GM21619 (cell line): ENCODE data around the gene MEPE.

Experiments used
- ATAC-seq: cut with Tn5 transposase; IDR thresholded peaks from one replicate; pipeline ENCODE4 v1.9.1; 2021; ENCODE audit not compliant: unreplicated experiment

The MEPE gene, protein sequence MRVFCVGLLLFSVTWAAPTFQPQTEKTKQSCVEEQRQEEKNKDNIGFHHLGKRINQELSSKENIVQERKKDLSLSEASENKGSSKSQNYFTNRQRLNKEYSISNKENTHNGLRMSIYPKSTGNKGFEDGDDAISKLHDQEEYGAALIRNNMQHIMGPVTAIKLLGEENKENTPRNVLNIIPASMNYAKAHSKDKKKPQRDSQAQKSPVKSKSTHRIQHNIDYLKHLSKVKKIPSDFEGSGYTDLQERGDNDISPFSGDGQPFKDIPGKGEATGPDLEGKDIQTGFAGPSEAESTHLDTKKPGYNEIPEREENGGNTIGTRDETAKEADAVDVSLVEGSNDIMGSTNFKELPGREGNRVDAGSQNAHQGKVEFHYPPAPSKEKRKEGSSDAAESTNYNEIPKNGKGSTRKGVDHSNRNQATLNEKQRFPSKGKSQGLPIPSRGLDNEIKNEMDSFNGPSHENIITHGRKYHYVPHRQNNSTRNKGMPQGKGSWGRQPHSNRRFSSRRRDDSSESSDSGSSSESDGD

GRCh38 chr4:87832669-87833068 is at the start of gene MEPE:
Gene MEPE, plus strand, starts transcription at chr4:87832969. Its CDS starts 1,746 bp downstream, at chr4:87834715.
- no peak for ATAC-seq

DNA sequence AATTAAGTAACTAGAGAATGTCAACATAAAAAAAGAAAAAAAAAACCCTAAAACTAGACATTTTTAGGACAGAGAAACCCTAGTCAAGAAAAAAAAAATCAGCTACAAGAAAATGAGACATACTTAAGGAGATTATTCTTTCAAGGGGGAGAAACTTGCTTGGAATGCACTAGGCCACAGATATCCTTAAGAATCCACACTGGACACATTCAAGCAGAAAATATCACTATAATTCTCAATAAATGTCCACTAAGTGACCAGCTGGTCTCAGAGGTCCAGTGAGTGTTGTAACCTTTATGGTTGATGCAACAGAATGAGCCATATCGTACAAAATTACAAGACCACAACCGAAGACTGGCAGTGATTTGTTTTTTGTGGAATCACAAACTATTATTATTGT is 49.0 kb upstream of the MEPE start:
- ATAC-seq, result no peak

DNA sequence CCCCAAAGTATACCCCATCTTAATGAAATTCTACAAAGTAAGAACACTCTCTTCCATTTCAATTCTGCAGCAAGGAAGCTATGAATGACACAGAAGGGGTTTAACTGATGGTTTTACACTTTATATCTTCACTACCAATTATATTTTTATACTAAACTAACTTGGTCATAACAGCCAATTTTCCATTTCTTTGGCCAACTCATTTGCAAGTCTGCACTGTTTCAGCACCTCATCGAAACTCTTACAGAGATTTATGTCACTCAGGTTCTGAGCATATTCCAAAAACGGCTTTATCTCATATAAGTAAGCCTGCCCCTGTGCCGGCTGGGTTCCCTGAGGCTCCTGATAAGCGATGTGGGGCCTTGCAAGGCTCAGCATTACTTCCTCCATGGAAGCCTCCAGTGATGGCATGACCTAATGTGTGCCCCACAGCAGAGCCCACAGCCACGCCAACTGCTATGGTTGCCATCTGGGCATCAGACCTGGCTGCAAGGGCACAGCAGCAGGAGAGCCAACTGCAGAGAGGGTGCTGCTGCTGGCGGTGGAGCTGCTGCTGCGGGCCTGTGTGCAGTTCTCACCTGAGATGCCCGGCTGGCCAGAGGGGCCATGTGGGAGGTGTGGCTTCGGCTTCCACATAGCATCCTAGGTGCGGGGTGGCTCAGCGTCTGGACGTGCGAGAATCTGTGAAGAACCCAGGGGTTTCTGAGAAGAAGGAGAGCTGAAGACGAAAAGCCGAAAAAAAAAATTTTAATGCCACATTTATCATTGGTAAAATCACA is 46.8 kb upstream of the MEPE start:
- no peak for ATAC-seq

GRCh38 chr4:87799301-87800113 is 33.3 kb upstream of the MEPE start, which contains the start of gene IBSP:
Gene IBSP, plus strand, starts transcription at chr4:87799554. Its CDS starts 2,808 bp downstream, at chr4:87802362.
- no peak for ATAC-seq

GRCh38 chr4:87802858-87803257 is 29.9 kb upstream of the MEPE start:
- ATAC-seq, result no peak

- no peak for ATAC-seq
These were observed 29.3 kb upstream of the MEPE start for GRCh38 chr4:87803421-87803820.

GRCh38 chr4:87804871-87805270 is 27.9 kb upstream of the MEPE start:
- no peak for ATAC-seq

GRCh38 chr4:87805971-87806370 is 26.8 kb upstream of the MEPE start:
- no peak for ATAC-seq

DNA sequence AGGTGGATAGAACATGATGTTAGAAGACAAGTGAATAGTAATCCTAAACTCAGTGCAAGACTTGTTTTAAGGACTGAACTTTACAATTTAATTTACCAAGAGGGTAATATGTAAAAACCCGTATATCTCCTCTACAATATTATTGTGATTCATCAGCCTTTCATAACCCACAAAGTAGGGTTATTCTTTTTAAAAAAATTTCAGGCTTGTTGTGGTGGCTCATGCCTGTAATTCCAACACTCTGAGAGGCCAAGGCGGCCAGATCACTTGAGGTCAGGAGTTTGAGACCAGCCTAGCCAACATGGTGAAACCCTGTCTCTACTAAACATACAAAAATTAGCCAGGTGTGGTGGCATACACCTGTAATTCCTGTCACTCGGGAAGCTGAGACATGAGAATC is 26.2 kb upstream of the MEPE start:
- no peak for ATAC-seq

DNA sequence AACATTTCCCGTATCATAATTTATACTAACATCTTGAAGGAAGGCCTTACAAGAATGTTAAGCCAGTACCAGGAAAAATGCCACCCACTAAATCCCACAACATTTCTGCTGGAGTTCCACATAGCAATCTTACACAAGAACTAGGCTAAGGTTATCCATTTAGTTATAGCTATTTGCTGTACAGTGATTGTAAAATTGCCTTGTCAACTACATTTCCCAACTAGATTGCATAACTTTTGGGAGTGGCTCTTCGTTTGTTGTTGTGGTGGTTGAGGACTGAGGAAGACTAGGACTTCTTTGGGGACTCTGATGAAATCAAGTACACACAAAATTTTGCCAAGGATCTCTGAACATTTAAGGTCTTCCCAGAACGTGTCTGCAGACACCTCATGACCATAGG is 25.4 kb upstream of the MEPE start:
- ATAC-seq, result no peak

DNA sequence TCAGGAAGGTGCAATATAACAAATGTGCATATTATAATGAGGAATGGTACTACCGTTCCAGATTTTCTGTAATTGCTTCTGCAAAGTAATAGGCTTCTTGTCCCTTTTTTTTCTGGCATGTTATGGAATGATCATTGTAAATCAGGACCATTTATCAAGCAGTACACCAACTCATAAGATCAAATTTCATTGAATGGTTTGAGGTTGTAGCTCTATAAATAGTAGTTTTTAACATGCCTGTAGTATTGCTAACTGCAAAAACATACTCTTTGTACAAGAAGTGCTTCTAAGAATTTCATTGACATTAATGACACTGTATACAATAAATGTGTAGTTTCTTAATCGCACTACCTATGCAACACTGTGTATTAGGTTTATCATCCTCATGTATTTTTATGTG is 20.8 kb upstream of the MEPE start:
- no peak for ATAC-seq

DNA sequence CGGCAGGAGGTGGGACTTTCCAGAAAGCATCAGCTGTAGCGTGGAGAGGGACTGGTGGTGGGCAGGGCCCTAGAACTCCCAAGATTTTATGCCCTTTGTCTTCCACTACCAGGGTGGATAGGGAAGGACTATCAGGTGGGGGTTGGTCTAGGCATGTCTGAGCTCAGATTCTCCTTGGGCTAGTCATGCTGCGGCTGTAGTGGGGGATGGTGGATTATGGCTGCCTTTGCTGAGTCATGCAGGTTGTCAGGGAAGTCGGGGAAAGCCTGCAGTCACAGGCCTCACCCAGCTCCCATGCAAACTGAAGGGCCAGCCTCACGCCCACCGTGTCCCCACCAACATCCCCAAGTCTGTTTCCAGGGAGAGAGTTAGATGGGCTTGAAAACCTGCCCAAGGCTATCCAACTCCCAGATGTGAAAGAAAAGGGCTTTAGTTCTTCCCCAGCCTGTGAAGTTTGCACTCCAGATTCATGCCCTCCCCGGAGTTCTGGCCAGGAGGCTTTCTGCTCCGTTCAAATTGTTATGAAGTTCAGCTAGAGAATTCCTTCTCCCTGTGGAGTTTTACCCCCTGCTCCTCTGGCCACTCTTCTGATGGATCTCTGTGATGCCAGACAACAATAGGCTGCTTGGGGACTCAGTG is 13.4 kb upstream of the MEPE start:
- no peak for ATAC-seq

DNA sequence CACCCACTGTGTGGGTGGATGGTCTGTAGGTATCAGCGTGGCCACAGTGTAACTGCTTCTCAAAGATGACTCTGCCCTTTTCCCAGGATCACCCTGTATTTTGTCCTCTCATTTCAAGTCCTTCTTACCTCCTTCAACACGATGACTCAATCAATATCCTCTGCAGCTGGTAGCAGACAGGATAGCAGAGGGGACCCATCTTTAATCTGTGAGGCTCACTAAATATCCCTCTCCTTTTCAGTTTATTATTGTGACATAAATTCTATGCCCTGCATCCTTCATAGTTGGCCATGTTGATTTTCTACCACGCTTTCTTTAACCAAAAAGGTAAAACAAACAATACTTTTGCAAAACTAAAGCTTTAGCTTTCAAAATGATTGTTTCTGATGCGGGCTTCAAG is 9.6 kb upstream of the MEPE start:
- no peak for ATAC-seq

DNA sequence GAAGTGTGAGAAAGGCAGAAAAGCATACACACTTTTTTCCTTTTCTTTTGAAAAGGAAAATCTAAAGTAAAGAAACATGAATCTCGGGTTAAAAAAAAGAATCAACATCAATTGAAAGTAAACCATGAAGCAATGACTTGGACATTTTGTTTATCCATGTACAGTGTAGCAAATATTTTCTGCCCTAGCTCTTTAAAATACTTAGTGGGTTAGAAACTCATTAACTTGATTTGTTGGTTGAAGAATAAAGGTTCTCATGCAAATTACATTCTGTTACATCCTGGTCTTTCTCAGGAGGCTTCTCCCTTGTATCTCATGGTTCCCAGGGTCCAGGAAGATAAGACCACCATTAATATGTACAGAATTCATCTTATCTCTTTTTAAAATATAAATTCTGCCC is 9.0 kb upstream of the MEPE start:
- no peak for ATAC-seq

GRCh38 chr4:87824352-87824751 is 8.4 kb upstream of the MEPE start:
- no peak for ATAC-seq

- no peak for ATAC-seq
These were observed 1.6 kb downstream of the MEPE start for GRCh38 chr4:87834401-87834800.

DNA sequence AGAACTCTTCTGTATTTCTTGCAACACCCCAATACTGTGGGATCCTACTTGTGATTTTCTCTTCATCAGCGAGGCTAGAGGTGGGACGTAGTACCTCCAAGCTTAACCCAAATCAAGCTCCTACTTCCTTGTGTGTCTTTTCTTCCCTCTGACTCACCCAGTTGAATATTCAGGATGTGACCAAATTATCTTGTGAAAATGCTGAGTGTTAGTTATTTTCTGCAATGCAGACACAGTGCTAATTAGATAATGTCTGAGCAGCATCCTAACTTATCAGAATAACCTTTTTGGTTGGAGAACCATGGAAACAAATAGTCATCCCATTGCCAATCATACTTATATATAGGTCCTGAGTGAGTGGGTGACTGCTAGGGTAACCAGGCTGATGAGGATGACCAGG is 2.4 kb downstream of the MEPE start:
- no peak for ATAC-seq

- ATAC-seq, result no peak
These were observed 3.0 kb downstream of the MEPE start for GRCh38 chr4:87835743-87836142.

- no peak for ATAC-seq
These were observed 5.4 kb downstream of the MEPE start for GRCh38 chr4:87838205-87838604.

DNA sequence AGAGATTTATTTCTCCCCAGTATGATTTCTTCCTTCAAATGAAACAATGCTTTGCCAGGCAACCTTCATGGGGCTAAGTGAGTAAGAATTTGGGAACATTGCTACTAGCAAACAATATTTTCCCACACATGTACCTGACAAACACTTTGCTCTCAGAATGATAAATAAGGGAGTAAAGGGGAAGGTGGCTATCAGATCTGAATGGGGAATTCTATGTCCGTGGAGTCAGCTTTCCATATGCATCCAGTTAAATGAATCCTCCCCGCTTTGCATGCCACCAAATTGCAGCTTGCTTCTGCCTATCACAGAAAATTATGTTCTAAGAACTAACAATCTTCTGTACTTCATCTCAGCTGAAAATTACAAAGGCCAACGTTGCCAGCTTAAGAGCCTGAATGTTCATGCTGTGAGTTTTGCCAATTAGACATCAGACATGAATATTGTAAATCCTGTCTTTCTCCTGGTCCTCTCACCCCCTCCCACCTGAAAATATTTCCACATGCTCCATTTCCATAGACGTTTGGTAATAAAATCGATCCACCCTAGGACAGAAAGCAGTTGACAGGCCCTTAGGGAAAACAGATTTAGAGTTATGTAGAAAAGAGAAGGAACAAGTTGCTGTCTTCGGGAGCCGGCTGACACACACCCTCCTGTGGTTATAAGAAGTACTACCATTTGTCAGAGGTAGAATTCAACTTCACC is 6.3 kb downstream of the MEPE start:
- ATAC-seq, result peak; percentile 61
